Naive thymus-derived CD8-positive, alpha-beta T cell (primary cell): ENCODE measurements around the gene IGF2R. TPM values are rescaled to one million over a fixed set of nuclear protein-coding genes. Genes with fewer than 3 reads are reported as not detected.

Experiments used
- ATAC-seq, 2 donors: fragments of 150-1000 bp; cut with Tn5 transposase in 1 of 2; sonication (Bioruptor Pico), chemical (Tn5 transposase) in 1 of 2; 1 replicate in 1 of 2; 2 replicates in 1 of 2; pipeline ENCODE4 v1.10.0; 2021; ENCODE audit warnings: mild to moderate bottlenecking in 2 of 2, moderate library complexity in 2 of 2
- POLR2A ChIA-PET: fragments of 350-600 bp; sonication (Branson Sonifier 250); formaldehyde crosslinking; loops from one replicate; lab custom pipeline; 2021; ENCODE audit warnings: antibody characterized with exemption; lab: Charles Lee
- DNase-seq, 10 donors: peaks; one replicate each; pipeline versions ENCODE4 v3.0.0 to v3.0.0-alpha.2; 2020 to 2022
- H3K27ac Mint-ChIP-seq, 10 donors: one replicate each; pipeline ENCODE4 v1.8.0; 2020 to 2022; ENCODE audit warnings: mild to moderate bottlenecking in 10 of 10, mixed read lengths in 10 of 10, moderate library complexity in 4 of 10, inconsistent platforms in 1 of 10
- H3K27me3 Mint-ChIP-seq, 5 donors: one replicate each; pipeline ENCODE4 v1.8.0; 2021 to 2022; ENCODE audit warnings: mixed read lengths in 5 of 5
- H3K36me3 Mint-ChIP-seq, 3 donors: one replicate each; pipeline ENCODE4 v1.8.0; 2020 to 2022; ENCODE audit warnings: mixed read lengths in 3 of 3, mild to moderate bottlenecking in 2 of 3, inconsistent platforms in 1 of 3
- H3K4me1 Mint-ChIP-seq, 4 donors: one replicate each; pipeline ENCODE4 v1.8.0; 2021 to 2022; ENCODE audit warnings: mixed read lengths in 4 of 4
- H3K4me3 Mint-ChIP-seq, 10 donors: one replicate each; pipeline ENCODE4 v1.8.0; 2020 to 2022; ENCODE audit warnings: mild to moderate bottlenecking in 10 of 10, mixed read lengths in 10 of 10, moderate library complexity in 6 of 10, inconsistent platforms in 1 of 10
- H3K9me3 Mint-ChIP-seq, 9 donors: one replicate each; pipeline ENCODE4 v1.8.0; 2020 to 2022; ENCODE audit warnings: mixed read lengths in 9 of 9, mild to moderate bottlenecking in 3 of 9, inconsistent platforms in 1 of 9, moderate library complexity in 1 of 9
- polyA plus RNA-seq, 3 donors: library from polyadenylated mRNA; unstranded; fragments of 300-500 nt; fragmentation: Illumina TruSeq; gene quantifications; one replicate each; pipeline ENCODE4 v1.2.3, GENCODE V29; 2021
- total RNA-seq, 8 experiments: library from RNA in 2 of 8; stranded (reverse) in 2 of 8; gene quantifications; one replicate each; pipeline ENCODE4 v1.2.3 and lab custom pipeline; 2021 to 2026

IGF2R gene
- total and polyA plus RNA-seq, 5 experiments from 2014 or later = 9.1 to 69.7 (median 19.3) TPM

DNA sequence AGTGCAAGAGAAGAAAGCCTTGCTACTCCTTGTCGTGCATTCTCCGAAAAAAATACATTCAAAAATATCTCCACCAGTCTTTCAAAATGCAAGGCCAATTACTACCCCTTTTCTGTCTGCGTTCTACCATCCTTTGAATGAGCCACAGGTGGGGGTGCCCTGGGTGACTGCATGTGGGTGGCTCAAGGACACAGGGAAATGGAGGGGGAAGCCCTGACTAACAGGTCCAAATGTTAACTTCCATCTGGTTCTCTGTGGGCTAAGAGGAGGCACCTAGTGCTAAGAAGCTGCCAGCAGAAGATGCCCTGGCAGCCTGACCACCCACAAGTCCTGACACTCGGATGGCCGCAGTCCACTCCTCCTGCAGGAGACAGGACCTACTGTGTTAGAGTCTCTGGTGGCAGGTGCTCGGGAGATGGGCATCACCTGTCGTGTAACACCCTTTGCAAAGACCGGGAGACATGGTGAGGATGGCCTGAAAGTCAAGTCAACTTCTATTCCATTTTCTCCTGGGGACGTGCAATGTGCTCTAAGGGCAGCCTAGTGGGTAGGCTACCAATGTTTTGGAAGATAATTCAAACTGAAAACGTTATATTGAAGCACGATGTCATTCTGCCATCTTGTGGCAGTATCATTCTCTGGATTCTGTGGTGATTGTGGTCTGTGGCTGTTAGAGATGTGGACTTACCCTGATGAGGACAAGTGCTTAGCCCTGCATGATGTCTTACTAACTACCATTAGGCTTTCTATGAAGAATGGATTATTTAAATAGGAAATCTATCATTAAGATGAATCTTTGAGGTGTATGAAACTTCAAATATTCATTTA, 27.4 kb upstream of the IGF2R start:
- ATAC-seq = peak; percentile 86 to 89
- H3K27ac Mint-ChIP-seq = peak overlapping the region in 2 of 10 donors; percentile 27 to 30
- peaks cover 0 to 27% (median 8%) of the 10 kb centered on the region in 9 donors for H3K9me3 Mint-ChIP-seq
- H3K36me3 Mint-ChIP-seq = peaks cover 0 to 11% (median 10%) of the 10 kb centered on the region in 3 donors
- DNase-seq = peak in 6 of 10 donors; percentile 33 to 59 (median 44)
- peaks cover 0 to 9% (median under 1%) of the 10 kb centered on the region in 5 donors for H3K27me3 Mint-ChIP-seq
- no peak overlapping the region for H3K4me3 Mint-ChIP-seq
- H3K4me1 Mint-ChIP-seq = peaks cover 0 to 4% (median 4%) of the 10 kb centered on the region in 4 donors
- POLR2A ChIA-PET = no interaction called here

DNA sequence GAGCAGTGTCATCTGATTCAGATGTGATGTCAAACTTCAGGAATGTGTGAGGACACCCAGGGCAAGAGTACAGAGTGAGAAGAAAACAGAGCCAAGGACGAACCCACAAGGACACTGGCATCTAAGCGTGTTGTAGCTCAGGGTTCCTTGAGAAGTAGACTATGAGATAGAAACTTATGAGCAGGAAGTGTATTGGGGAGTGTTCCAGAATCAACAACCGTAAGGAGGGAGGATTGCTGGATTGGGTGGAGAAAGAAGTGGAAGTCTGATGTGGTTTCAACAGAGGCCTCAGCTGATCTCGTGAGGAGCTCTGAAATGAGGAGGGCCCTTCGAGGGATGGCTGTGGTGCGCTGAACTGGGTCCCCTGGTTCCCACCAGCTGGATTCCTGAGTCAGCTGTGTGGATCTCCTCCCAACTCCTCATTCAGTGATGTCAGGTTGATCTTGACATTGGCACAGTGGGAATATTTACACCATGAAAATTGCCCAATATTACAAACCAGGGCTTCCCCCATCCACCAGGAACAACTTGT, 25.7 kb upstream of the IGF2R start:
- Mint-ChIP-seq H3K36me3 (peaks cover 0 to 11% (median 10%) of the 10 kb centered on the region in 3 donors), H3K27ac (no peak overlapping the region), H3K4me3 (no peak overlapping the region), H3K27me3 (peaks cover 0 to 9% (median 0%) of the 10 kb centered on the region in 5 donors), H3K9me3 (peaks cover 0 to 27% (median 8%) of the 10 kb centered on the region in 9 donors), H3K4me1 (peaks cover 0 to 4% (median 4%) of the 10 kb centered on the region in 4 donors)
- POLR2A ChIA-PET = interaction anchor here (0.5 to 0.9 kb wide), 2 partner anchors 10 to 222 kb away, joined by 3 to 7 read pairs; no protein-coding TSS in a partner anchor
- DNase-seq = no peak
- no peak for ATAC-seq

DNA sequence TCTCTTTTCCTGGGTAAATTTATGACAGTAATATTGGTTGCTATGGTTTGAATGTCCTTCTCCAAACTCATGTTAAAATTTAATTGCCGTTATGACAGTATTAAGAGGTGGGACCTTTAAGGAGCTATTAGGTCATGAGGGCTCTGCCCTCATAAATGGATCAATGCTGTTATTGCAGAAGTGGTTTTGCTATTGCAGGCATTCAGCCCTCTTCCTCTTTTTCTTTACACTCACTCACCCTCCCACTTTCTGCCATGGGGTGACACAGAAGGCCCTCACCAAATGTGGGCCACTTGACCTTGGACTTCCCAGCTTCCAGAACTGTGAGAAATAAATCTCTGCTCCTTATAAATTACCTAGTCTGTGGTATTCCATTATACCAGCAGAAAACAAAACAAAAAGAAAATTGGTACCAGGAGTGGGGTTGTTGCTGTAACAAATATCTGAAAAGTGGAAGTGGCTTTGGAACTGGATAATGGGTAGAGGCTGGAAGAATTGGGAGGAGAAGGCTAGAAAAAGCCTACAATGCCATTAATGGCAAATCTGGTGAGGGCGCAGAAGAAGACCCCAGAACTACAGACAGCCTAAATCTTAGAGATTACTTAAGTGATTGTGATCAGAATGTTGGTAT, 24.8 kb upstream of the IGF2R start:
- Mint-ChIP-seq H3K9me3 (peaks cover 0 to 27% (median 8%) of the 10 kb centered on the region in 9 donors), H3K4me1 (peaks cover 0 to 4% (median 4%) of the 10 kb centered on the region in 4 donors), H3K27me3 (peaks cover 0 to 9% (median 0%) of the 10 kb centered on the region in 5 donors), H3K27ac (no peak overlapping the region), H3K36me3 (peaks cover 0 to 11% (median 10%) of the 10 kb centered on the region in 3 donors), H3K4me3 (no peak overlapping the region)
- ATAC-seq (no peak), DNase-seq (no peak)
- POLR2A ChIA-PET = interaction anchor here (0.5 to 0.9 kb wide), 2 partner anchors 11 to 223 kb away, joined by 3 to 7 read pairs; no protein-coding TSS in a partner anchor

DNA sequence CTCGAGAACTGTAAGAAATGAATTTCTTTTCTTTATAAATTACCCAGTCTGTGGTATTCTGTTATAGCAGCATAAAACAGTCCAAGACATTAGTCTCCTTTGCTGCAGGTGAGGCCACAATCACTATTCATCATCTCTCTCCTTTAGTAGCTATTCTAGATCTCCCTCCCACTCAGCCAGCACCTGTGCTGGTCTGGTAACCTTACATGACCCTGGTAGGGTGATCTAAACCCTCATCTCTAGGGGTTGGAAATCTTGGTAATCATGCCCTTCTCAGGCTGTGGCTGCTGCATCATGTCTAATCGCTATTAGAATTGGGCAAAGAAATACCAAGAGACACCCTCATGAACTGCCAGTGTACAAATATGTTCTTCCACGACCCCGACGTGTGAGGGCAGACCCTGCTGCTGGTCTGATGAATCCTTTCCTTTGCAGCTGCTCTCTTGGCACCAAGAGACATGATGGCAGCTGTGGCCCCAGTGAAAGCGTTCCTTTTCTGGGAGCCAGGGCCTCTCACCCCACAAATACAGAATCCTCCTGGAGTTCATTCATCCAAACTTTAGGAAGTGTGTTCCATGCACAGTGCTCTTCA, 23.0 kb upstream of the IGF2R start:
- DNase-seq (no peak), ATAC-seq (no peak)
- POLR2A ChIA-PET = no interaction called here
- Mint-ChIP-seq H3K27me3 (peaks cover 0 to 9% (median 0%) of the 10 kb centered on the region in 5 donors), H3K27ac (no peak overlapping the region), H3K4me1 (peaks cover 0 to 4% (median 4%) of the 10 kb centered on the region in 4 donors), H3K36me3 (peaks cover 0 to 11% (median 10%) of the 10 kb centered on the region in 3 donors), H3K4me3 (no peak overlapping the region), H3K9me3 (peaks cover 0 to 27% (median 8%) of the 10 kb centered on the region in 9 donors)

DNA sequence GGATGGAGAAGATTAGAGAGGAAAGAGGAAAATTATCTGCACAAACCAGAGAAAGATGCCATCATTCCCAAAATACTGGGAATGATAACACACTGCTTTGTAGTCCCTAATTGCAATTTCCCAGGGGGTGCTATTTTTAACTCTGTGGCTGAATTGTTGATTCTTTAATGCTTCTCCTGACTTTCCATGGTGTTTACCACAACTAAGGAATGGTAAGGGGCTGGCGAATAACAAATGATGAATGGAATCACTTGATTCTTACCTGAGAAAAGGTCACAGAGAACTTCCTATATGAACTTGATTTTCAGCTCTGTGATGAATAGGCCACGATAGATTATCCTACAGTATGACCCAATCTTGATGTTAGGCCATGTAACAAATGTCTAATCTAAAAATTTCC, 22.0 kb upstream of the IGF2R start:
- POLR2A ChIA-PET = no interaction called here
- no peak for ATAC-seq
- peaks cover 0 to 2% (median 0%) of the 10 kb centered on the region in 4 donors for H3K4me1 Mint-ChIP-seq

DNA sequence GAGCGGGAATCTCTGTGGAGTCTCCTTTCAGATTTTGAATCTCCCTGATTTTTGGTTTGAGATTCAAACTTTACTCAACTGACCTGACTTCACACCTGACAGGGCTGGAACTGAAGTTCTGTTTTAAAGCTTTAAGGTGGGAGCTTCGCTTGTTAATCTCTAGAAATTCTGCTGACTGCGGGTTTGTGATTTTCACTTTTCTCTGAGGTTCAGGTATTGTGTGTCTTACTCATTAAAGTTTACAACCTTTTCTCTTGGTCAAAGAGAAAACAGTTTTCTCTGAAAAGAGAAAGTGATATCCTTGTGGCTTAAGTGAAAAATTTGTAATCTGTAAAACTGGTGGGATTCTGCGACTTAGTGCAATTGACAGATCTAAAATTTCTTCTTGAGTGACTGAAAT, 20.7 kb upstream of the IGF2R start:
- Mint-ChIP-seq H3K36me3 (peaks cover 0 to 11% (median 10%) of the 10 kb centered on the region in 3 donors), H3K4me3 (no peak overlapping the region), H3K9me3 (peaks cover 0 to 20% (median 8%) of the 10 kb centered on the region in 9 donors), H3K27ac (no peak overlapping the region), H3K27me3 (peaks cover 0 to 4% (median 0%) of the 10 kb centered on the region in 5 donors), H3K4me1 (peaks cover 0 to 2% (median under 1%) of the 10 kb centered on the region in 4 donors)
- no peak for ATAC-seq
- POLR2A ChIA-PET = no interaction called here
- DNase-seq = no peak

More for the DNA sequence above, 22.0 kb upstream of the IGF2R start:
- no peak for DNase-seq
- peak overlapping the region in 1 of 10 donors; percentile 26 for H3K27ac Mint-ChIP-seq
- H3K36me3 Mint-ChIP-seq = peaks cover 0 to 11% (median 10%) of the 10 kb centered on the region in 3 donors
- peaks cover 0 to 27% (median 8%) of the 10 kb centered on the region in 9 donors for H3K9me3 Mint-ChIP-seq
- peaks cover 0 to 6% (median 0%) of the 10 kb centered on the region in 5 donors for H3K27me3 Mint-ChIP-seq
- no peak overlapping the region for H3K4me3 Mint-ChIP-seq

DNA sequence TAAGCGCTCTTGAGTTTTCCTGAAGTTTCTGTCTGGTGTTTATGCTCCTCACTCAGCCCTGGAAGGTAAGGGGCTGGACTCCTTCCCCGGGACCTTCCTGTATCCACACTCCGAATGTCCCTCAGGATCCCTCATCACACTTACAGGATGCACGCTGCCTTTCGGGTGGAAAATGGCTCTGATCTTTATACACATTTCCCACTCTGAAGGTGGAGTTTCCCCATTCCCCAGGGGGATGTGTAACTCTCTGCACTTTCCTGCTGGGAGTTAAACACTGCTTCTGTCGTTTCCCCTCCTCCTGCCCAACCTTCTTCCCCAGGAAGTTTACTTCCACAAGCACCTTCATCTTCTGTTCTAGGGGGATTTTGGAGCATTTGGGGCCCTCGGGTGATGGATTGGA, 17.1 kb upstream of the IGF2R start:
- H3K9me3 Mint-ChIP-seq = no peaks in the 10 kb centered on the region
- no peak for ATAC-seq
- no peak overlapping the region for H3K4me3 Mint-ChIP-seq
- peaks cover 0 to 4% (median under 1%) of the 10 kb centered on the region in 4 donors for H3K4me1 Mint-ChIP-seq
- POLR2A ChIA-PET = no interaction called here
- H3K27me3 Mint-ChIP-seq = peaks cover 0 to 9% (median 1%) of the 10 kb centered on the region in 5 donors
- H3K27ac Mint-ChIP-seq = no peak overlapping the region
- no peak for DNase-seq
- no peaks in the 10 kb centered on the region for H3K36me3 Mint-ChIP-seq

DNA sequence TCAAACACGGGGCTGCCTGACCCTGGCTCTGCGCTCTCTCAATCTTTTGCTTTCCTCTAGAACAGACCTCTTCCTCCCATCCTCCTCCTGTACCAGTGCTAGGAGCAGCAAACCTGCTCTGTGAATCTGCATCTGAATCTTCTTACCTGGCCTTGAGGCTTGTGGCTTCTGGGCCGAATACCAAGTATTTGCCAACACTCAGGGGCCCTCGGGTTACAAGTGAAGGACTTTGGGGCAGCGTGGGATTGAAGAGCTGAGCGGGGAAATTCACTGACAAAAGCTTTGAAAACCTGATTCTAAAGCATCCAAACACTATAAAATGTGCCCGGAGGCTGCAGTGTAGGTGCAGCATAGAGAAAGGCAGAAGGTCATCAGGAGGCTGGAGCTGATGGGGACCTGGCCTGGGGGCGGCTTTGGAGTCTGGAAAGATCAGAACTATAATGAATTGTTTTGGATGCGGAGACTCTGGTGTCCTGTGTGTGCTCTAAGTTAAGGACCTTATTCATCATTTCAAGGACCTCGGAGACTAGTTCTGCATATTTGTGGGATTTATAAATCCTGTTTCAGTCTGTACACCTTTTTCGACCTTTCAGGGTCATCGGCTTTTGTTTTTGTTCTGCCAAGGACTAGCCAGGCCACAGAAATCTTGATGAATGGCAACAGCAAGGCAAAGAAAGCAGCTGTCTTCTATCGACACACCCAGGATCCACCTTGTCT, 16.4 kb upstream of the IGF2R start:
- H3K27ac Mint-ChIP-seq = no peak overlapping the region
- DNase-seq (no peak), ATAC-seq (no peak)
- no peak overlapping the region for H3K4me3 Mint-ChIP-seq
- no peaks in the 10 kb centered on the region for H3K9me3 Mint-ChIP-seq
- H3K27me3 Mint-ChIP-seq = peaks cover 0 to 9% (median 1%) of the 10 kb centered on the region in 5 donors
- no peaks in the 10 kb centered on the region for H3K36me3 Mint-ChIP-seq
- POLR2A ChIA-PET = no interaction called here
- H3K4me1 Mint-ChIP-seq = peaks cover 0 to 4% (median under 1%) of the 10 kb centered on the region in 4 donors

DNA sequence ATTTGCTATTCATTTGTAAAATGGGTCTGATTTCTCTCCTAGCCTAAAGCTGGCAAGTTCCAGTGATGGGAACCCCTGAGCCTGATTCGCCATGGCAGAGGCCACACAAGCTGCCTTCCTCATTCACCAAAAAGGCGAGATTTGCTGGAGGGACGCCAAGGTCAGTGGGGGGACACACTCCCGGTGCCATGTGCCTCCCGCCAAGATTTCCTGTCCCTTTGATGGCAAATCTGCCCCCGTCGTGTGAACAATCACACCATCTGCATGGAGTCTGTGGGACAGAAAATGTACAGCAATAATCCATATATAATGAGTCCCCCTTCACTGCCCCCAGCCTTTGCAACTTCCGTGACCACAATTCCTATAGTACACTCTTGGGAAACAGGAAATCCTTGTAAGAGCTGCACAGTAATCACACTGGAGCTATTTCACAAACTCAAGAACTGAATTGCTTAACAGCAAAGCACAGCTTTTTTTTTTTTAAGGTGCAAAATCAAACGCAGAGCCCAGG, 15.7 kb upstream of the IGF2R start:
- DNase-seq (no peak), ATAC-seq (no peak)
- Mint-ChIP-seq H3K27me3 (peaks cover 0 to 9% (median 1%) of the 10 kb centered on the region in 5 donors), H3K9me3 (no peaks in the 10 kb centered on the region), H3K27ac (no peak overlapping the region), H3K4me3 (no peak overlapping the region), H3K36me3 (no peaks in the 10 kb centered on the region), H3K4me1 (peaks cover 0 to 4% (median under 1%) of the 10 kb centered on the region in 4 donors)
- POLR2A ChIA-PET = no interaction called here

DNA sequence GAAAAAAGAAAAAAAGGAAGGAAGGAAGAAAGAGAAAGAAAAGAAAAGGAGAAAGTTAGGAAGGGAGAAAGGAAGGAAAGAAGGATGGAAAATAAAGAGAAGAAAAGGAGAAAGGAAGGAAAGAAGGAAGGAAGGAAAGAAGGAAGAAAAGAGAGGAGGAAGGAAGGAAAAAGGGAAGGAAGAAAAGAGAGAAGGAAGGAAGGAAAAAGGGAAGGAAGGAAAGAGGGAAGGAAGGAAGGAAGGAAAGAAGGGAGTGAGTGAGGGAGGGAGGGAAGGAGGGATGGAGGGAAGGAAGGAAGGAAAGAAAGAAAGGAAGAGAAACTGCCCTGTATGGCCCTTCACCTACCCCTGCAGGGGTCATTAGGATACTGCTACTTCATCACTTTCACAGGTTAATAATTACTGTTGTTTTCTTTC, 12.9 kb upstream of the IGF2R start:
- Mint-ChIP-seq H3K27me3 (peaks cover 0 to 9% (median 1%) of the 10 kb centered on the region in 5 donors), H3K9me3 (no peaks in the 10 kb centered on the region), H3K4me1 (peaks cover 0 to 12% (median under 1%) of the 10 kb centered on the region in 4 donors), H3K36me3 (no peaks in the 10 kb centered on the region), H3K27ac (no peak overlapping the region), H3K4me3 (no peak overlapping the region)
- DNase-seq (no peak), ATAC-seq (no peak)
- POLR2A ChIA-PET = no interaction called here

DNA sequence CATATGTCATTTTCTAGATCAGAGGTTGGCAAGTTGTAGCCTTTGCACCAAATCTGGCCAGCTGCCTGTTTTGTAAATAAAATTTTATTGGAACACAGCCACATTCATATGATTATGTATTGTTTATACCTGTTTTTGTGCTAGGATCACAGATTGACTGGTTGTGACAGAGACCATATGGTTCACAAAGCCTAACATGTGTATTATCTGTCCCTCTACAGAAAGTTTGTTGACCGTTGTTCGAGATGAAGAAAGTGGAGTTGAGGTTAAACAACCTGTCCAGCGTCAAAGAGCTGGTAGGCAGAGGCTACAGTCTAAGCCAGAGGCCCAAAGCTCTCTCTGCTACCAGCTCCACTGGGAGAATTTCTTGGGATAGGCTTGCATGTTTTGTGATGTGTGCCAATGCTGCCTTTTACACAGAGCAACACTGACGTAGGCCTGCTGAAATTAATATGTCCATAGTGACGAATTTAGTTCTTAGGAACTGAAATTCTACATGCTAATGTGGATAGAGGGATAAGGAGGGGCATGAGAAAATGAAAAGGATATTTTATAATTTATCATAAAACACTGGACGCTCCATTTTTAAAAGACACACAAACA, 11.7 kb upstream of the IGF2R start:
- H3K27me3 Mint-ChIP-seq = peaks cover 0 to 9% (median 1%) of the 10 kb centered on the region in 5 donors

More for the DNA sequence above, 11.7 kb upstream of the IGF2R start:
- Mint-ChIP-seq H3K4me3 (no peak overlapping the region), H3K27ac (no peak overlapping the region), H3K4me1 (peaks cover 0 to 12% (median under 1%) of the 10 kb centered on the region in 4 donors), H3K9me3 (no peaks in the 10 kb centered on the region), H3K36me3 (no peaks in the 10 kb centered on the region)
- DNase-seq (no peak), ATAC-seq (no peak)
- POLR2A ChIA-PET = interaction anchor here (1.1 kb wide), 1 partner anchor 11 kb away, joined by 3 read pairs; no protein-coding TSS in a partner anchor
